LoVo (cell line): ENCODE data around the gene CAMK2A.

ENCODE experiments used
- DNase-seq: peaks from one replicate; pipeline ENCODE4 v3.0.0-alpha.2; 2016; ENCODE audit warnings: low spot score

CAMK2A gene

GRCh38 chr5:150278046-150278730 is 11.4 kb downstream of the CAMK2A start:
- no peak for DNase-seq

- DNase-seq = no peak
These were observed 12.5 kb downstream of the CAMK2A start for GRCh38 chr5:150277043-150277442.

GRCh38 chr5:150274811-150275210 is 14.8 kb downstream of the CAMK2A start:
- no peak for DNase-seq

GRCh38 chr5:150272531-150272930 is 17.0 kb downstream of the CAMK2A start:
- no peak for DNase-seq

GRCh38 chr5:150271923-150272322 is 17.6 kb downstream of the CAMK2A start:
- no peak for DNase-seq

GRCh38 chr5:150271296-150271692 is 18.3 kb downstream of the CAMK2A start:
- DNase-seq = no peak

GRCh38 chr5:150270541-150271295 is 18.9 kb downstream of the CAMK2A start:
- DNase-seq = no peak

GRCh38 chr5:150266871-150267291 is 22.7 kb downstream of the CAMK2A start:
- DNase-seq = no peak

- no peak for DNase-seq
These were observed 23.6 kb downstream of the CAMK2A start for GRCh38 chr5:150265870-150266383.

- no peak for DNase-seq
These were observed 24.6 kb downstream of the CAMK2A start for GRCh38 chr5:150264667-150265603.

- peak; percentile 63 for DNase-seq
These were observed 25.6 kb downstream of the CAMK2A start for GRCh38 chr5:150263801-150264621.

- DNase-seq = no peak
These were observed 26.2 kb downstream of the CAMK2A start for GRCh38 chr5:150263375-150263775.

- DNase-seq = no peak
These were observed 27.1 kb downstream of the CAMK2A start for GRCh38 chr5:150262502-150262901.

- no peak for DNase-seq
These were observed 28.3 kb downstream of the CAMK2A start for GRCh38 chr5:150261231-150261630.

GRCh38 chr5:150258130-150258529 is 31.4 kb downstream of the CAMK2A start:
- DNase-seq = no peak

- no peak for DNase-seq
These were observed 32.1 kb downstream of the CAMK2A start for GRCh38 chr5:150257424-150257823.

GRCh38 chr5:150256410-150257064 is 33.0 kb downstream of the CAMK2A start:
- no peak for DNase-seq

GRCh38 chr5:150255659-150256409 is 33.7 kb downstream of the CAMK2A start:
- DNase-seq = no peak

GRCh38 chr5:150254774-150255173 is 34.8 kb downstream of the CAMK2A start:
- DNase-seq = no peak

GRCh38 chr5:150254363-150254762 is 35.2 kb downstream of the CAMK2A start:
- DNase-seq = no peak
